GM19351 (cell line): ENCODE measurements around the gene GJC2.
"Not testable (repeated sequence)": the region's sequence is repeated elsewhere in the genome, so short reads cannot be mapped to it uniquely, and the experiment has no call there.

ENCODE experiments used
- ATAC-seq: cut with Tn5 transposase; IDR thresholded peaks from one replicate; pipeline ENCODE4 v1.9.1; 2021; ENCODE audit warnings: mild to moderate bottlenecking, moderate library complexity; ENCODE audit not compliant: unreplicated experiment

GJC2 gene

GRCh38 chr1:228170666-228171065, 20.9 kb downstream of the GJC2 start:
- no peak for ATAC-seq

GRCh38 chr1:228171221-228171891, 21.6 kb downstream of the GJC2 start:
- ATAC-seq, result no peak

GRCh38 chr1:228172591-228173527, 23.1 kb downstream of the GJC2 start:
- ATAC-seq, result no peak

DNA sequence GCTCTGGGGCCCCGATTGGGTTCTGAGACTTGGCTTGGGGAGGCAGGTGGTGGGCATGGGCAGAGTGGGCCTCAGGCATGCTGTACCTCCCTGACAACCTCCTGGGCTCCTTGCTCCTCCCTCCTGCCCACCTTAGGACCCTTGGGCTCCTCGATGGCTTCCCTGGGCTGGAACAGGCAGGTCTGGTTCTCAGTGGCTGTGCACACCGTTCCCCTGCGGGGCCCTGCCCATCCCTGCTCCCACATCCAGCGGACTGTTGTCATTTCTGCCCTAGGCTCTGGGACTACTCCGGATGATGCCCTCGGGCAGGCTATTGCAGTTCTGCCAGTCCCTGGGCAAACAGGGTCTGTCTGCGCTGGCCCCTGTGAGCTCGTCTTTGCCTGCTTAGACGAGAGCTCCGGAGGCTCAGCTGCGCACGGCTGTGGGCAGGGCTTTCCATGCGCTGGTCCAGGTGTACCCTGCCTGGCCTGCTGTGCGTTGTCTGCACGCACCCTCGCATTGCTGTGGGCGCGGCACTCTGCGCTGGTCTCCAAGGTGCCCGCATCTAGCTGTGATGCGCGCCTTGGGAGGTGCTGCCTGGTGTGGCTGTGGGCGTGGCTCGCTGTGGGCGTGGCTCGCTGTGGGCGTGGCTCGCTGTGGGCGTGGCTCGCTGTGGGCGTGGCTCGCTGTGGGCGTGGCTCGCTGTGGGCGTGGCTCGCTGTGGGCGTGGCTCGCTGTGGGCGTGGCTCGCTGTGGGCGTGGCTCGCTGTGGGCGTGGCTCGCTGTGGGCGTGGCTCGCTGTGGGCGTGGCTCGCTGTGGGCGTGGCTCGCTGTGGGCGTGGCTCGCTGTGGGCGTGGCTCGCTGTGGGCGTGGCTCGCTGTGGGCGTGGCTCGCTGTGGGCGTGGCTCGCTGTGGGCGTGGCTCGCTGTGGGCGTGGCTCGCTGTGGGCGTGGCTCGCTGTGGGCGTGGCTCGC, 24.1 kb downstream of the GJC2 start:
- ATAC-seq, result not testable (repeated sequence)

- no peak for ATAC-seq
Measured at GRCh38 chr1:228174482-228175315, 25.0 kb downstream of the GJC2 start.

DNA sequence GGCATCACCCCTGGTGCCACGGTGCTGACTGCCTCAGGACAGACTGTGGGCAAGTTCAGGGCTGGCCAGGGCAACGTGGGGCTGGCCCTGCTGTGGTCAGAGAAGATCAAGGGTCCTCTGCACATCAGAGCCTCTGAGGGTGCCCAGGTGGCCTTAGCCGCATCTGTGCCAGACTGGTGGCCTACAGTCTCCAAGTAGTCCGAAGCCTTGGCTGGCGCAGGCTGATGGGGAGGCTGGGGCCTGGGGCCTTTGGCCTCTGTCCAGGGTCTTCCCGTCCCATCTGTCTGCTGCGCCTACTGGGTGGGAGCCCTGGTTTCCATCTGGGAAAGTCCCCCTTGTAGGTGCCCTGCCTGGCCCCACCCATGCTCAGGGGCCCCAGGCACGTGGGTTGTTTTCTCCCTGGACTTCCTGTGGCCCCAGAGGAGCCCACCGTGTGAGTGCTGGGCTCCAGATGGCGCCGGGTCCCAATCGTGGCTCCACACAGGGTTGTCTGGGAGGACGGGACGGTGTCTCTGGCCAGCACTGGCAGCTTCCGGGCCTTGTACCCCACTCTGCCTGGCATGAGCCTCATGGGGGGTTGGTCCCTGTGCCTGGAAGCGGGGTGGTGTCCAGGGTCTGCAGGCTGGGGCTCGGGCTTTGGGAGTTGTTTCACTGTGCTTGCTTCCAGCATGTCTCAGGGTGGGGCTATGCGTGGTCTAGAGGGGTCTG, 25.7 kb downstream of the GJC2 start:
- ATAC-seq, result no peak

- no peak for ATAC-seq
Measured at GRCh38 chr1:228176024-228176395, 26.3 kb downstream of the GJC2 start.

DNA sequence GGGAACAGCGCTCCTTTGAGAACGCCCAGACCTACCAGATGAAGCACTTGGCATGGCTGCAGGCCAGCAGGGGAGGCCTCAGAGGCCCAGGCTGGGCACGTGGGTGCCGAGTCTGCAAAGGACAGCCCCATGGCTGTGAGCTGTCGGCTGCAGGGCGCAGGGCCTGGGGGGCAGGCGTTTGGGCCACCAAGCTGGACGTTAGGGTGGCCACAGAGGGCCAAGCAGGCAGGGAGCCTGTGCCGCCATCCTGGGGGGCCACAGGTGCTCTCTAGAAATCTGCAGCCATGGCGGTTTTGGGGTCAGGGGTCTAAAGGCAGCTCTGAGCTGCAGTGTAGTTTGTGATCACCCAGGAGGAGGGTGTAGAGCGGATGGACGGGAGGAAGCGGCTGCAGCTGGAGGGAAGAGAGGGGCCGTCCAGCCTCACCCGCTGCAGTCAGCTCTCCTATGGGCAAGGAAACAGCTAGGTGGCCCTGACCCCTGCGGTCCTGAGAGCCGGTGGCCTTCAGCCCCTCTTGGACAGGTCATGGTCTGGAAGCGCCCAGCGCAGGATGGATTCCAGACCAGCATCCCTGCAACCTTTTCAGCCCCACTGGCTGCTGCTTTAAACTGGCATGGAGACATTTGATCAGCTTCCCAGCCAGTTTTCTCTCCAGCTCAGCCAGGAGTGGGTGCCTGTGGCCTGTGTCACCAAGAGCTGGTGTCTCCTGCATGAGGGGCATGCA, 26.9 kb downstream of the GJC2 start:
- ATAC-seq, result no peak

GRCh38 chr1:228177183-228177475, 27.4 kb downstream of the GJC2 start:
- no peak for ATAC-seq

GRCh38 chr1:228177721-228178710, 28.3 kb downstream of the GJC2 start:
- ATAC-seq, result no peak

DNA sequence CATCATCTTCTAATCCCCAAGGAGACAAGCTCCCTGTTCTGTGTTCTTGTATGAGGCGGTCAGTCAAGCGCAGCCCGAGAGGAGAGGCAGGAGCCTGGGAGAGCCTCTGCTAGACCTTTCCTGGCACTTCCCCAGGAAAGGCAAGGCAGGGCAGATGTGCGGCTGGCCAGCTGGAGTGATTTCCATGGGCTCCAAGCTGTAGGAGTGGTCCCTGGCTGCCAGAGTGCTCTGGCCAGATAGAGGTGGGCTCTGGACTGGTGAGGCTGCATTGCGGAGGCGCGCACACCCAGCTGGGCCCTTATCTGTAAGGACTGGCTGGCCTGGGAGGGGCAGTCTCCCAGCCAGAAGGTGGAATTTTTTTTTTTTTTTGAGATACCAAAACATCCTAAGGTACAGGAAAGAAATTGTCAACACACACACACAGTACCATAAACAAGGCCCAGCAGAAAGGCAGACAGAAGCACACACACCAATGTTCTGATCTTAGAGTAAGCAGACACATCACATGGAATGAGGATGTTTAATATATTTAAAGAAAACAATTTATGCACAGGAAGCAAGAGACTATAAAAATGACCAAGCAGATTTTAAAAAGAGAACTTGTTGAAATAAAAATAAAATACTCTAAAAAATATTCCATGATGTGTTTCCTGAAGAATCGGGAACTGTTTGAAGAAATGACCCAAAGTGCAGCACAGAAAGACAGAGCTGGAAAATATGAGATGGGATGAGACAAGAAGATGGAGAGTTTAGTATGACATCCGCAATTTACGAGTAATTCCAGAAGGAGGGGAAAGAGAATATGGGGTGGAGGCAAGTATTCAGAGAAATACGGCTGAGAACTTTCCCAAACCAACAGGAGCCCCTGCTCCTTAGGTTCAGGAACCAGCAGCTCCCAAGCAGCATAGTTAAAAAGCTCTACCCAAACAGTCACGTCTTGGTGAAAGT, 29.3 kb downstream of the GJC2 start:
- ATAC-seq, result no peak

- ATAC-seq, result no peak
Measured at GRCh38 chr1:228180271-228180958, 30.7 kb downstream of the GJC2 start.

- ATAC-seq, result no peak
Measured at GRCh38 chr1:228180959-228181644, 31.4 kb downstream of the GJC2 start.

DNA sequence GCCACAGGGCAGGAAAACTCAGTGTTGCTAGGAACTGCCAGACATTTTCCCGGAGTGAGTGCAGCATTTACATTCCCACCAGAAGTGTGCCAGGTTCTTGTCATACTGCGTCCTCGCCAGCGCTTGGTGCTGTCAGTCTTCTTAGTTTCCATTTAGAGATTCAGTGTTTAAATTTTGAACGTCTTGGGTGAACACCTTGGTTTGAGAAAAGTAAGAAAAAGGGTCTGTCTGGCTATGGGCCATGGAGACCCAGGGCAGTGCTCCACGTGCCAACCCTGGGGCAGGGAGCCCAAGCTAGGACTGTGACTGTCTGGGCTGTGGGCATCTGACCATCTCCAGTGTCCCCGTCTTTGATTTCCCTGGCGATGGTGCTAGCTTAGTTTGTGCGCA, 31.9 kb downstream of the GJC2 start:
- ATAC-seq, result no peak

DNA sequence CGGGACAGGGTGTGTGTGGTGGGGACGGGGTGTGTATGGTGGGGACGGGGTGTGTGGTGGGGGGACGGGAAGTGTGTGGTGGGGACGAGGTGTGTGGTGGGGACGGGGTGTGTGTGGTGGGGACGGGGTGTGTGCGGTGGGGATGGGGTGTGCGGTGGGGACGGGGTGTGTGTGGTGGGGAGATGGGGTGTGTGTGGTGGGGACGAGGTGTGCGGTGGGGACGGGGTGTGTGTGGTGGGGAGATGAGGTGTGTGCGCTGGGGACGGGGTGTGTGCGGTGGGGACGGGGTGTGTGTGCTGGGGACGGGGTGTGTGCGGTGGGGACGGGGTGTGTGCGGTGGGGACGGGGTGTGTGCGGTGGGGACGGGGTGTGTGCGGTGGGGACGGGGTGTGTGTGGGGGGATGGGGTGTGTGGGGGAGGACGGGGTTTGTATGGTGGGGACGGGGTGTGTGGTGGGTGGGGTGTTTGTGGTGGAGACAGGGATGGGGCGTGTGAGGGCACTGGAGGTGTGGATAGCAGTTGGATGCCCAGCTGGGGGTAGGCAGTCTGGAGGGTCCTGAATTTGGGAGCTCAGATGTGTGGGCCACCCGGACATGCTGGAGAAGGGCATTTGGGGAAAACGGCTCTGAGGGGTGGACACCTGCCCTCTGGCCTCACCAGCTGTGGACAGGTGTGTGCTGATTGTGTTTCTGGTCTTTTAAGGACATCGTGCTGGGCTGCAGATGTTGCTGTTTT, 32.7 kb downstream of the GJC2 start:
- ATAC-seq, result no peak
